Measurements from ENCODE around the gene HTATSF1.

HTATSF1 gene

DNA sequence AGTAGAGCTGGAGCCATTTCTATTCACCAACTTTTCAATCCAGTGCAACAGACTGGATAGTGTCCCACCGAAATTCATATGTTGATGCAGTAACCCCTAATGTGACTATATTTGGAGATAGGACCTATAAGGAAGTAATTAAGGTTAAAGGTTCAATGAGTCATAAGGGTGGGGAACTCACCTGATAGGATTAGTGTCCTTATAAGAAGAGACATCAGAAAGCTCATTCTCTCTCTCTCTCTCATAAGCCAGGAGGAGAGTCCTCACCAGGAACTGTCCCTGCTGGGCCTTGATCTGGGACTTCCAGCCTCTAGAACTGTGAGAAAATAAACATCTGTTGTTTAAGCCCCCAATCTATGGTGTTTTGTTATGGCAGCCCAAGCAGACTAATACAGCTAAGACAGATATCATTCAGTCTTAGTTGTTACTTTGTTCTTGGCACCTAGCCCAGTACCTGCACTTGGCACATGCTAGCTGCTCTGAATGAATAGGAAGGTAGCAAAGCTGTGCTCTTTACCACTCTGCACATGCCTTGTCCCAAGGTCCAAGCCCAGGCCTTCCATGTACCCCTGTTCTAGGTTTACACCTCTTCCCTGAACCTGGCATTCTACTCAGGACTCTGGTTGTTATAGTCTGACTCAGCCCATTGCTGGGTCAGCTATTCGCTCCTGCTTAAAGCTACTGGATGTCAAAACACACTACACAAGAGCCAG is 28.8 kb upstream of the HTATSF1 start:
- Histone ChIP-seq H3K4me1 (ENCODE audit: control insufficient read depth, insufficient read depth, low read length) (no peaks in the 10 kb centered on the region), H3K9ac (ENCODE audit: low read depth, low read length) (no peak overlapping the region)

DNA sequence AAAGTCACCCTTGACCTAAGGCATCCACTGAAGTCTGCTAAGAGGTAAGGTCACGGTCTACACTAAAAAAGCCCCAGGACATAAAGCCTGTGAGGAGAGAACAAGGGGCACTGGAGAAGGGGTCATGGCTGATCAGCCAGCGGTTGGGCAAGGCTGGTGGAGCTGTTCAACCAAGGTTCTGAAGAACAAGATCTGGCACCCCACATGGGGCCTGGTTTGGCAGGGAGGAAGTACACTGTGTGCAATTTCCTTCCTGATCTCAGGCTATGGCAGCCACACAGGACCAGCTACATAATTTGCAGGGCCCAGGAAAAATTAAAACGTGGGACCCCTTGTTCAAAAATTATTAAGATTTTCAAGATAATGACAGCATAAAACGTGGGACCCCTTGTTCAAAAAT is 23.7 kb upstream of the HTATSF1 start:
- H3K4me3 ChIP-seq (ENCODE audit: low read depth, low read length), result no peak overlapping the region
- no peaks in the 10 kb centered on the region for H3K36me3 ChIP-seq (ENCODE audit: control insufficient read depth, insufficient read depth, low read length)
- H3K27me3 ChIP-seq (ENCODE audit: control insufficient read depth, insufficient read depth, low read length), result no peaks in the 10 kb centered on the region
- H3K4me1 ChIP-seq (ENCODE audit: control insufficient read depth, insufficient read depth, low read length), result no peaks in the 10 kb centered on the region
- H3K9me3 ChIP-seq (ENCODE audit: control insufficient read depth, insufficient read depth, low read length), result no peaks in the 10 kb centered on the region
- no peak overlapping the region for H3K9ac ChIP-seq (ENCODE audit: low read depth, low read length)
- no peak overlapping the region for H3K27ac ChIP-seq (ENCODE audit: low read depth, low read length)

More for the DNA sequence above, 28.8 kb upstream of the HTATSF1 start:
- Histone ChIP-seq H3K4me3 (ENCODE audit: low read depth, low read length) (no peak overlapping the region), H3K27me3 (ENCODE audit: control insufficient read depth, insufficient read depth, low read length) (no peaks in the 10 kb centered on the region; the same call in 1 of the 2 replicates), H3K36me3 (ENCODE audit: control insufficient read depth, insufficient read depth, low read length) (no peaks in the 10 kb centered on the region), H3K27ac (ENCODE audit: low read depth, low read length) (no peak overlapping the region), H3K9me3 (ENCODE audit: control insufficient read depth, insufficient read depth, low read length) (no peaks in the 10 kb centered on the region)

DNA sequence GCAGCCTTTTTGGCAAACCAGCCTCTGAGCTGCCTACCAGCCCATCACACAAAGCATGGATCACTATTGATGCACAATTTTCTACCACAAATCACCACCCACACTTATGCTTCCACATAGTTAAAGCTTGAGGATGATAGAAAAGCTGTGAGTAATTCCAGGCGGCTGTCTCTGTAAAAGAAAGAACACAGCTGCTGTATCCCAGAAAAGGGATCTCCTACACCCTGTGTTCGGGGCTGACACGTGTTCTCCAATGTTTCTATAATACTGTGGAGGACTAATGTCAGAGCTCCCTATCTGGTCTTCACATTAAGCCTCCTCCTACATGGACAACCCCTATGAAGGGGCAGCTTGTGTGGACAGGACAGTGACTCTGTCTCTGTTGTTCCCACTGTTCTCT is 22.2 kb upstream of the HTATSF1 start:
- Histone ChIP-seq H3K27ac (ENCODE audit: low read depth, low read length) (no peak overlapping the region), H3K9ac (ENCODE audit: low read depth, low read length) (no peak overlapping the region), H3K36me3 (ENCODE audit: control insufficient read depth, insufficient read depth, low read length) (no peaks in the 10 kb centered on the region), H3K4me1 (ENCODE audit: control insufficient read depth, insufficient read depth, low read length) (no peaks in the 10 kb centered on the region), H3K9me3 (ENCODE audit: control insufficient read depth, insufficient read depth, low read length) (no peaks in the 10 kb centered on the region), H3K27me3 (ENCODE audit: control insufficient read depth, insufficient read depth, low read length) (no peaks in the 10 kb centered on the region), H3K4me3 (ENCODE audit: low read depth, low read length) (no peak overlapping the region)

DNA sequence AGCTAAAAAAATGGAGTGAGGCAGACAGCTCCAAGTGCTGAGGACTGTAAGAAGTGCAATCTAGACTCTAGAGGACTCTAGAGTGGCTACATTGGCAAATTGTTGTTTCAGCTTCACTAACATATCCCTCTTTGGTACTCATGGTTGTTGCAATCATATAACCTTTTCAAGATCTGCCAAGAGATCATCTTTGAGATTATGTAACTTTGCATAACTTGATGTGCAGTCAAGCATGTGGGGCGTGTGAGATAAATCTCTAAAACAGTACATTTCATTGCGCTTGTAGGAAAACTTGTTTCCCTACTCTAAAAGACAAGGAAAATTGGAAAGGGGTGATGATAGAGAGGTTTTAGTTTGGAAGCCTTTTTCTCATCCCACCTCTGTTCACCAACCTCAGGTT is 20.9 kb upstream of the HTATSF1 start:
- Histone ChIP-seq H3K9ac (ENCODE audit: low read depth, low read length) (no peak overlapping the region), H3K27ac (ENCODE audit: low read depth, low read length) (no peak overlapping the region), H3K4me3 (ENCODE audit: low read depth, low read length) (no peak overlapping the region), H3K9me3 (ENCODE audit: control insufficient read depth, insufficient read depth, low read length) (no peaks in the 10 kb centered on the region), H3K36me3 (ENCODE audit: control insufficient read depth, insufficient read depth, low read length) (no peaks in the 10 kb centered on the region), H3K4me1 (ENCODE audit: control insufficient read depth, insufficient read depth, low read length) (no peaks in the 10 kb centered on the region), H3K27me3 (ENCODE audit: control insufficient read depth, insufficient read depth, low read length) (no peaks in the 10 kb centered on the region)

DNA sequence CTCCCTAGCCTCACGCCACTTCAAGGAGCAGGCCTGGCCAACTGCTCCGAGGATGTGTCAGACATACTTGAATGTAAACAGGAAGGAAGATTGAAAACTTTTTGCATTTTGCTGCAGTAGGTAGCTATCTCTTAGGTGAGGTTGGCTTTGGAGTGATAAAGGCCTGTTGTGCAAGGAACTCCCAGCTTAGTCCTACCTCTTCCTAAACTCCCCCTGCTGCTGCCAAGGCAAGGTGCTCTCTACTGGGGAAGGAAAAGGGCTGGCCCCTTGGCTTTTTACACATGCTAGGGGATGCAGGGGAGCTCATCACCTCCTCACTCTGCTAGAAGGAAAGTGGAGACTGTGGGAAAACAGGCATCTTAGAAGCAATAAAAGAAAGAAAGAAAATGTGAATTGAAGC is 20.4 kb upstream of the HTATSF1 start:
- no peaks in the 10 kb centered on the region; the same call in 1 of the 2 replicates for H3K27me3 ChIP-seq (ENCODE audit: control insufficient read depth, insufficient read depth, low read length)

DNA sequence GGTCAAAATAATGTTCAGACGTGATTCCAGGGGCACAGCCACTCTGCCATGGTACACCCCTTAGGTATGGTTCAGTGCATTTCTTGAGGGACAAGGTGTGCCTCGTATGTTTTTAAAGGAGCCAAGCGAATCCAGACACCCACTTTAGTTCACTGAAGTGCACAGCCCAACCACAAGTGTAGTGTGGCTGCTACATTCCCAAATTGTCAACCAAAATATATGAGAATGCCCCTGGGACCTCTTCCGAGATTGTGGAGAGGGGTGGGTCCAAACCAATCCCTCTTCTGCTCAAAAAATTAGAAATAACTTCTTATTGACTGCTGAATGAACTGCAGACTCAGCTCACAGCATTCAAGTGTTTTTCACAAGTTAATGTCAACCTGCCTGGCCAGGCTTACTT is 17.0 kb upstream of the HTATSF1 start:
- Histone ChIP-seq H3K4me1 (ENCODE audit: control insufficient read depth, insufficient read depth, low read length) (no peaks in the 10 kb centered on the region), H3K36me3 (ENCODE audit: control insufficient read depth, insufficient read depth, low read length) (no peaks in the 10 kb centered on the region), H3K9ac (ENCODE audit: low read depth, low read length) (no peak overlapping the region), H3K27me3 (ENCODE audit: control insufficient read depth, insufficient read depth, low read length) (peaks cover 7% of the 10 kb centered on the region; the same call in 1 of the 2 replicates), H3K9me3 (ENCODE audit: control insufficient read depth, insufficient read depth, low read length) (no peaks in the 10 kb centered on the region), H3K4me3 (ENCODE audit: low read depth, low read length) (no peak overlapping the region), H3K27ac (ENCODE audit: low read depth, low read length) (no peak overlapping the region)

More for the DNA sequence above, 20.4 kb upstream of the HTATSF1 start:
- Histone ChIP-seq H3K27ac (ENCODE audit: low read depth, low read length) (no peak overlapping the region), H3K9ac (ENCODE audit: low read depth, low read length) (no peak overlapping the region), H3K36me3 (ENCODE audit: control insufficient read depth, insufficient read depth, low read length) (no peaks in the 10 kb centered on the region), H3K9me3 (ENCODE audit: control insufficient read depth, insufficient read depth, low read length) (no peaks in the 10 kb centered on the region), H3K4me1 (ENCODE audit: control insufficient read depth, insufficient read depth, low read length) (no peaks in the 10 kb centered on the region), H3K4me3 (ENCODE audit: low read depth, low read length) (no peak overlapping the region)

DNA sequence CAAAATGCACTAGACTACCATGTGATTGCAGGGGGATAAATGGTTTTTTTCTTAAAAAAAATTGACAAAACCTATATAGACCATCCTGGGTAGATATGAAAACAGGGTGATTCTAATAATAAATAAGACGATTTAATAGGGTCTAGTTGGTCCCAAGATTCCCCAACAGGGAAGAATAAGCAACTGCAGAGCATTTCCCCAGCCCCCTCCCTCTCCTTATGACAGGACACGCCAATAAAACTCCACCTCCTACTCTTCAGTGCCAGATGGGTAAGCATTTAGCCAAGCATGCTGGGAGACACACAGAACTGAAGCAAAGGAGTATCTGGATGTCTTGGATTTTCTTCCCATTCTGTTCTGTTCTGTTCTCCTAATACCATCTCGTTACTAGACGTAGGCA is 9.7 kb upstream of the HTATSF1 start, which contains the start of gene BRS3:
TSS of gene BRS3 (plus strand) at position 301 of the 400 bp plus-strand sequence. CDS start 168 bp downstream, outside the sequence.
- Histone ChIP-seq H3K4me3 (ENCODE audit: low read depth, low read length) (no peak within 1 kb of the TSS), H3K9me3 (ENCODE audit: control insufficient read depth, insufficient read depth, low read length) (no peaks in the 10 kb centered on the region), H3K36me3 (ENCODE audit: control insufficient read depth, insufficient read depth, low read length) (no peaks in the 10 kb centered on the region), H3K27me3 (ENCODE audit: control insufficient read depth, insufficient read depth, low read length) (peaks cover 11% of the 10 kb centered on the region; the same call in 1 of the 2 replicates), H3K4me1 (ENCODE audit: control insufficient read depth, insufficient read depth, low read length) (no peaks in the 10 kb centered on the region), H3K9ac (ENCODE audit: low read depth, low read length) (no peak within 1 kb of the TSS), H3K27ac (ENCODE audit: low read depth, low read length) (no peak within 1 kb of the TSS)

DNA sequence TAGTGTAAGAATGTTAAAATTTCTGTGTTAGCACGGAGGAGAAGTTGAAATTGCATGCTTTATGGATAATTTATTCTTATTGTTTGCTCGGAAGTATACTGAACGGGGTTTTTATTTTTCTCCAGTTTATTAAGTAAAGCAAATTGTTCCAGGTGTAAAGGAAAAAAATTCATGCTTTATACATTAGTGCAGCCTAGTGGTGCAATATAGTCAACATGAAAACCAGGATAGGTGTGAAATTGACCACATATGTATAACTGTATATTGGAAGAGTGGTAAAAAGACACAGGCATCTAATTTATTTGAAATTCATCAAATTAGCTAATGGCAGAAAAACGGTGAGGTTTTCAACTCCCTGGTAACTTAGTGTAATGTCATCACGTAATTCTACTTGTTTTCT is 8.7 kb upstream of the HTATSF1 start:
- no peaks in the 10 kb centered on the region for H3K4me1 ChIP-seq (ENCODE audit: control insufficient read depth, insufficient read depth, low read length)
- H3K4me3 ChIP-seq (ENCODE audit: low read depth, low read length), result no peak overlapping the region
- 0 out of 2 replicates have a peak, but pooled peaks cover 9% of the 10 kb centered on the region for H3K27me3 ChIP-seq (ENCODE audit: control insufficient read depth, insufficient read depth, low read length)
- no peak overlapping the region for H3K9ac ChIP-seq (ENCODE audit: low read depth, low read length)
- no peaks in the 10 kb centered on the region for H3K36me3 ChIP-seq (ENCODE audit: control insufficient read depth, insufficient read depth, low read length)
- H3K27ac ChIP-seq (ENCODE audit: low read depth, low read length), result no peak overlapping the region
- no peaks in the 10 kb centered on the region for H3K9me3 ChIP-seq (ENCODE audit: control insufficient read depth, insufficient read depth, low read length)

DNA sequence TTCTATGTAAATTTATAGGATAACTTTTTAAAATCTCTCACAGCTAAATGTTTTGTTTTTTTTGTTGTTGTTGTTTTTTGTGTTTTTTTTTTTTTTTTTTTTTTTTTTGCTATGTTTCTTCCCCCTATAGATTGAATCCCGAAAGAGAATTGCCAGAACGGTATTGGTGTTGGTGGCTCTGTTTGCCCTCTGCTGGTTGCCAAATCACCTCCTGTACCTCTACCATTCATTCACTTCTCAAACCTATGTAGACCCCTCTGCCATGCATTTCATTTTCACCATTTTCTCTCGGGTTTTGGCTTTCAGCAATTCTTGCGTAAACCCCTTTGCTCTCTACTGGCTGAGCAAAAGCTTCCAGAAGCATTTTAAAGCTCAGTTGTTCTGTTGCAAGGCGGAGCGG is 5.6 kb upstream of the HTATSF1 start:
- Histone ChIP-seq H3K9ac (ENCODE audit: low read depth, low read length) (no peak overlapping the region), H3K9me3 (ENCODE audit: control insufficient read depth, insufficient read depth, low read length) (no peaks in the 10 kb centered on the region), H3K27ac (ENCODE audit: low read depth, low read length) (no peak overlapping the region), H3K4me1 (ENCODE audit: control insufficient read depth, insufficient read depth, low read length) (no peaks in the 10 kb centered on the region), H3K4me3 (ENCODE audit: low read depth, low read length) (no peak overlapping the region), H3K36me3 (ENCODE audit: control insufficient read depth, insufficient read depth, low read length) (no peaks in the 10 kb centered on the region), H3K27me3 (ENCODE audit: control insufficient read depth, insufficient read depth, low read length) (no peaks in the 10 kb centered on the region)

DNA sequence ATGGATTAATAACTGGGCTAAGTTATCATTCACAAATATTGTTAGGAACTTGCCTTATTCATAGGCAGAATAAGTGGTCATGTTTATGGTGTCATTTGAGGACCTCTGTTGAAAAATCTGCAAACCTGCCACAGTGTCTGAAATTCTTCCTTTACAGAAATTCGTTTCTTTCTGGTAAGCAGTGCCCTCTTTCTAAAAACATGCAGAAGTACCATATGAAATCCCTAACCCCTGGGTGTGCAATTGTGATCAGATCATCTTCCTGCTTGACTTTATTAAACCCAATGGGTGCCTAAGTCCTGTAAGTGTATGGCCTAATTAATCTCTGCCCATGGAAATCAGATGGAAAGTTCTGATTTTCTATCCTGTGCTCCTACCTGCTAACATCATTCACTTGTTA is 4.4 kb upstream of the HTATSF1 start:
- Histone ChIP-seq H3K27me3 (ENCODE audit: control insufficient read depth, insufficient read depth, low read length) (no peaks in the 10 kb centered on the region), H3K36me3 (ENCODE audit: control insufficient read depth, insufficient read depth, low read length) (no peaks in the 10 kb centered on the region), H3K27ac (ENCODE audit: low read depth, low read length) (no peak overlapping the region), H3K9me3 (ENCODE audit: control insufficient read depth, insufficient read depth, low read length) (no peaks in the 10 kb centered on the region), H3K4me3 (ENCODE audit: low read depth, low read length) (no peak overlapping the region), H3K4me1 (ENCODE audit: control insufficient read depth, insufficient read depth, low read length) (no peaks in the 10 kb centered on the region), H3K9ac (ENCODE audit: low read depth, low read length) (no peak overlapping the region)

DNA sequence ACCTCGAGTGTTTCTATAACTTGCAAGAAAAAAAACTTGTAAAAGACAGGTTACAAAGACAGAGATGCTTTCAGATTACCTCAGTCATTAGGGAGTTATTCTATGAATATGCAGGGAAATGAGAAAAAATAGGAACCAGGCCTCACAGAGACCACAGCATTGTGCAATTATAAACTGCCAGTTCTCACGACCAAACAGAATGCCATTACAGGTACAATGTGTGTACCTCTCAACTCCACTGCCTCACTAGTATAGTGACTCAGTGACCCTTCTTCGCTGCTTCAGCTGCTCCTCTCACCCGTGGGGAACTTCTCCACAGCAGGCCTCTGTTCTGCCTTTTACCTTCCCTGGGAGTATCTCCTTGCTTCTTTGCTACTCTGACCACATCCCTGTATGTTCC is 2.3 kb upstream of the HTATSF1 start:
- H3K4me1 ChIP-seq (ENCODE audit: control insufficient read depth, insufficient read depth, low read length), result no peaks in the 10 kb centered on the region
- no peaks in the 10 kb centered on the region for H3K27me3 ChIP-seq (ENCODE audit: control insufficient read depth, insufficient read depth, low read length)
- H3K4me3 ChIP-seq (ENCODE audit: low read depth, low read length), result no peak overlapping the region
- peaks cover 7% of the 10 kb centered on the region for H3K36me3 ChIP-seq (ENCODE audit: control insufficient read depth, insufficient read depth, low read length)
- H3K9ac ChIP-seq (ENCODE audit: low read depth, low read length), result no peak overlapping the region
- H3K9me3 ChIP-seq (ENCODE audit: control insufficient read depth, insufficient read depth, low read length), result no peaks in the 10 kb centered on the region
- H3K27ac ChIP-seq (ENCODE audit: low read depth, low read length), result no peak overlapping the region

All from HUES48 (cell line).